Measurements from ENCODE around the gene CCDC186. TPM values are rescaled to one million over a fixed set of nuclear protein-coding genes. Genes with fewer than 3 reads are reported as not detected.

CCDC186 gene
- polyA plus RNA-seq, 1 donor = 10.3 TPM

Other genes with a start within 250 kb of the CCDC186 start
- gene ADRB1, start 130.3 kb downstream of the CCDC186 start, polyA plus RNA-seq (ENCODE audit: insufficient read length) = not detected
- 0.13 TPM for gene TDRD1, start 5.2 kb upstream of the CCDC186 start, polyA plus RNA-seq (ENCODE audit: insufficient read length)
- gene VWA2, start 65.1 kb upstream of the CCDC186 start, polyA plus RNA-seq (ENCODE audit: insufficient read length) = 0.34 TPM
- 40.2 TPM for gene AFAP1L2, start 230.3 kb upstream of the CCDC186 start, polyA plus RNA-seq (ENCODE audit: insufficient read length)